Activated naive CD8-positive, alpha-beta T cell treated with anti-CD3 and anti-CD28 coated beads for 36 hours (primary cell): ENCODE results near the gene LYZL6. TPM values are rescaled to one million over a fixed set of nuclear protein-coding genes. Genes with fewer than 3 reads are reported as not detected.

Experiments
- DNase-seq: peaks from one replicate; pipeline ENCODE4 v3.0.0; 2021
- H3K27ac Mint-ChIP-seq: one replicate; pipeline ENCODE4 v1.8.0; 2022; ENCODE audit warnings: mild to moderate bottlenecking, moderate library complexity, mixed read lengths
- H3K27me3 Mint-ChIP-seq: one replicate; pipeline ENCODE4 v1.8.0; 2022; ENCODE audit warnings: mild to moderate bottlenecking, mixed read lengths
- H3K36me3 Mint-ChIP-seq: one replicate; pipeline ENCODE4 v1.8.0; 2021; ENCODE audit warnings: mild to moderate bottlenecking, mixed read lengths
- H3K4me1 Mint-ChIP-seq: one replicate; pipeline ENCODE4 v1.8.0; 2021; ENCODE audit warnings: mixed read lengths
- H3K4me3 Mint-ChIP-seq: one replicate; pipeline ENCODE4 v1.8.0; 2022; ENCODE audit warnings: mild to moderate bottlenecking, moderate library complexity, mixed read lengths
- H3K9me3 Mint-ChIP-seq: one replicate; pipeline ENCODE4 v1.8.0; 2022; ENCODE audit warnings: mixed read lengths
- total RNA-seq, 2 experiments: library from RNA; stranded (reverse); gene quantifications; one replicate each; pipeline ENCODE4 v1.2.3, GENCODE V29; 2021

The LYZL6 gene
- total RNA-seq, 2 experiments from 2014 or later: not detected

GRCh38 chr17:35889818-35890773 is 53.4 kb downstream of the LYZL6 start:
- peak overlapping the region; percentile 59 for H3K27ac Mint-ChIP-seq
- peaks cover 47% of the 10 kb centered on the region for H3K4me1 Mint-ChIP-seq
- no peaks in the 10 kb centered on the region for H3K27me3 Mint-ChIP-seq
- H3K36me3 Mint-ChIP-seq: peaks cover 1% of the 10 kb centered on the region
- DNase-seq: no peak
- H3K9me3 Mint-ChIP-seq: peaks cover 1% of the 10 kb centered on the region
- no peak overlapping the region for H3K4me3 Mint-ChIP-seq

GRCh38 chr17:35889241-35889640 is 54.3 kb downstream of the LYZL6 start:
- DNase-seq: no peak
- Mint-ChIP-seq H3K27me3 (no peaks in the 10 kb centered on the region), H3K27ac (peak overlapping the region; percentile 49), H3K4me3 (no peak overlapping the region), H3K36me3 (peaks cover 1% of the 10 kb centered on the region), H3K4me1 (peaks cover 46% of the 10 kb centered on the region), H3K9me3 (peaks cover 1% of the 10 kb centered on the region)

Other genes with a start within 250 kb of the LYZL6 start
- 1 to 10 TPM; 2.5 to 2.6 TPM for gene RASL10B, start 212.1 kb downstream of the LYZL6 start, total RNA-seq
- gene GAS2L2, start 190.5 kb downstream of the LYZL6 start, total RNA-seq: under 1 TPM; 0.40 to 0.43 TPM
- not detected for gene C17orf50, start 182.8 kb downstream of the LYZL6 start, total RNA-seq
- gene MMP28, start 148.1 kb downstream of the LYZL6 start, total RNA-seq: under 1 TPM; 0.21 to 0.50 TPM
- gene TAF15, start 134.2 kb downstream of the LYZL6 start, total RNA-seq: 100 to 1,000 TPM; 306 to 317 TPM
- under 1 TPM in 1 of 2 experiments, not detected in 1; 0.18 TPM for gene HEATR9, start 74.8 kb downstream of the LYZL6 start, total RNA-seq
- gene CCL5, start 63.4 kb downstream of the LYZL6 start, total RNA-seq: 10 to 100 TPM; 16.4 to 18.1 TPM
- 1 to 10 TPM; 4.3 to 5.6 TPM for gene RDM1, start 12.9 kb downstream of the LYZL6 start, total RNA-seq
- gene CCL16, start 37.8 kb upstream of the LYZL6 start, total RNA-seq: not detected
- gene CCL14, start 43.0 kb upstream of the LYZL6 start, total RNA-seq: not detected
- gene CCL15, start 57.8 kb upstream of the LYZL6 start, total RNA-seq: not detected
- not detected for gene CCL23, start 74.3 kb upstream of the LYZL6 start, total RNA-seq
- gene CCL18, start 120.6 kb upstream of the LYZL6 start, total RNA-seq: not detected
- 10 to 100 TPM; 51.5 to 52.7 TPM for gene CCL3, start 146.4 kb upstream of the LYZL6 start, total RNA-seq
- gene CCL4, start 160.1 kb upstream of the LYZL6 start, total RNA-seq: 10 to 100 TPM; 43.7 to 49.4 TPM
- 1 to 10 TPM; 2.0 to 2.6 TPM for gene TBC1D3B, start 232.9 kb upstream of the LYZL6 start, total RNA-seq